ENCODE data around the gene S100A14. TPM values are rescaled to one million over a fixed set of nuclear protein-coding genes. Genes with fewer than 3 reads are reported as not detected.
"Not testable (repeated sequence)": the region's sequence is repeated elsewhere in the genome, so short reads cannot be mapped to it uniquely, and the experiment has no call there.

S100A14 gene
- polyA plus RNA-seq, 4 donors: 17.8 to 28.6 (median 20.7) TPM

DNA sequence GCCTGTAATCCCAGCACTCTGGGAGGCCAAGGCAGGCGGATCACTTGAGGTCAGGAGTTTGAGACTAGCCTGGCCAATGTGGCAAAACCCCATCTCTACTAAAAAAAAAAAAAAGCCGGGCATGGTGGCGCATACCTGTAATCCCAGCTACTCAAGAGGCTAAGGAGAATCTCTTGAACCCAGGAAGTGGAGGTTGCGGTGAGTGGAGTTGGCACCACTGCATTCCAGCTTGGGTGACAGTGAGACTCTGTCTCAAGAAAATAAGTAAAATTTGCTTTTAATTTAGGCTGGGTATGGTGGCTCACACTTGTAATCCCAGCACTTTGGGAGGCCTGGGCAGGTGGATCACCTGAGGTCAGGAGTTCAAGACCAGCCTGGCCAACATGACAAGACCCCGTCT, 24.1 kb upstream of the S100A14 start:
- not testable (repeated sequence) for DNase-seq (ENCODE audit: low read depth in 4 of 4, low spot score in 3 of 4)

DNA sequence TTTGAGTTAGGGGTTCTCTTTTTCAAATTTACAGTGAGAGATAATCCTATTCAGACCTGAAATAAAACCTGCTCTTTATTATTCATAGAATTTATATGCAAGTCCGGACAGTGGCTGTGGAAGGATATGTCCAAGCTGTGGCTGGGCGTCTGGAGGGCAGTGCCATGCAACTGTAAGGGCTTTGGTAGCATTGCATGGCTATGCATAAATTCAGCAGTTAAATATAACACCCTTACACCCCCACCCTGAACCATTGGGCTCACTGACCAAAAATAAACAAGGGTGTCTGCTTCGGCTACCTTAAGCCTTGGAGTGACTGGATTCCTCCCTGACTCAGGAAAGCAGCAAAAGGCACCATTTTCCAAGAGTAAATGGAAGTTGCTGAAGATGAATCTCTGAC, 23.2 kb upstream of the S100A14 start:
- DNase-seq (ENCODE audit: low read depth in 4 of 4, low spot score in 3 of 4): no peak

DNA sequence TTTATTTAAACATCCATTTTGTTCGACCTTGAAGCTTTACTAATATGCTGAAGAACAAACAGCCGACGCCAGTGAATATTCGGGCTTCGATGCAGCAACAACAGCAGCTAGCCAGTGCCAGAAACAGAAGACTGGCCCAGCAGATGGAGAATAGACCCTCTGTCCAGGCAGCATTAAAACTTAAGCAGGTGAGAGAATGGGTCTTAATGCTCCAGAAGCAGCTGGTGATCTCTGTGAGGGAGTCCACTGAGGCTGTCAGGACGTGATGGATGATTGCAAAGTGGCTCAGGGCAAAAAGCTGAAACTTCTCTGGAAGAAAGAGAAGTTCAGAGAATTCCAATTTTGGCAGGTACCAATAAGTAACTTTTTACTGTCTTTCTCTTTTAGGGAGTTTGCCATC, 22.1 kb upstream of the S100A14 start:
- DNase-seq (ENCODE audit: low read depth in 4 of 4, low spot score in 3 of 4): no peak

- no peak for DNase-seq (ENCODE audit: low read depth in 4 of 4, low spot score in 3 of 4)
Observed at GRCh38 chr1:153636312-153636711, 20.2 kb upstream of the S100A14 start.

DNA sequence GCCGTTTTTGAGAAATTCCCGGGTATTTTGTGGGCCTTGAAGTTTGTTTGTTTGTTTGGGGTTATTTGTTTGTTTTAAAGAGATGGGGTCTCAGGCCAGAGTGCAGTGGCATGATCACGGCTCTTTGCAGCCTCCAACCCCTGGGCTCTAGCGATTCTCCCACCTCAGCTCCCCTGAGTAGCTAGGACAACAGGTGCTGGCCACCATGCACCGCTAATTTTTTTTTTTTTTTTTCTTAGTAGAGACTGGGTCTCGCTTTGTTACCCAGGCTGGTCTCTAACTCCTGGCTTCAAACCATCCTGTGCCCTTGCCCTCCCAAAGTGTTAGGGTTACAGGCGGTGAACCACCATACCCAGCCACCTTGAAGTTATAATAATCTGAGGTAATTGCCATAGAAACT, 19.7 kb upstream of the S100A14 start:
- DNase-seq (ENCODE audit: low read depth in 4 of 4, low spot score in 3 of 4): no peak

DNA sequence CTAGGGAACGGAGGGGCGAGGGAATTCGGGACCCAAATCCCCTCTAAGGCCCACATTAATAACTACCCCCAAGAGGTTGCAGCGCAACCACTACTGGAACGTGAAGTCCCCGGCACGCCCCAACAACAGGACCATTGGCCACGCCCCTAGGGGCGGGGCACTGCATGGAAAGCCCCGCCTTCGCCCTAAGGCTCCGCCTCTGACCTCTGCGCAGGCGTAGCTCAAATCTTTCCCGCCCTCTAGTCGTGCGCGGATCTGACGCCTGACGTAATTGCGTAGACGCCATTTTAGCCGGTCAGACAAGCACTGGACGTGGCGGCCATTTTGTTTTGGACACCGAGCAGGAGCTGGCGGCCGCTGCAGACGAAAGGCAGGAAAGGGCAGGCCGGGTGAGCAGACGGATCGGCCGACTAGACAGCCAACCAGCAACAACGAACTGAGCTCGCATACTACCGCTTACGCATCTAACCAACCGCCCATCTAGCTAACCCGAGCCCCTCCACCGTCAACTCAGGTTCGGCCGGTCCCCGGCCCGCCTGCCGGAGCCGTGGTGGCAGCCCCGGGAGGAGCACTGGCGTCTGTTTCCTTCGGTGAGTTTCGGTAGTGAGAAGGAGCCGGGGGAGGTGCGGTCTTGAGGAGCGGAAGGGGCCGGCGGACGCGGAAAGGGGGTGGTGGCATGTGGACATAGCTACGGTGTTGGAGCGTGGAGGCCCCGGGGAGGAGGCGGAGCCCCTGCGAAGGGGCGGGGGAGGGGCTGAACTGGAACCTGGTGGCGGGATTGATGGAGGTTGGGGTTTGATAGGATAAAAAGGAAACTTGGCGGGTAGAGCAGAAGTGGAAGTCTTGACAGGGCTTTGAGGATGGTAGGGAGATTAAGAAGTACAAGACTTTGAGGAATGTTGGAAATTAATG, 17.9 kb upstream of the S100A14 start, which contains the start of gene CHTOP:
Gene CHTOP, plus strand, starts transcription at position 313 of the 912 bp plus-strand sequence. CDS start 2,523 bp downstream, outside the sequence.
- DNase-seq (ENCODE audit: low read depth in 4 of 4, low spot score in 3 of 4): peak; percentile 96 to 99 (median 98)

DNA sequence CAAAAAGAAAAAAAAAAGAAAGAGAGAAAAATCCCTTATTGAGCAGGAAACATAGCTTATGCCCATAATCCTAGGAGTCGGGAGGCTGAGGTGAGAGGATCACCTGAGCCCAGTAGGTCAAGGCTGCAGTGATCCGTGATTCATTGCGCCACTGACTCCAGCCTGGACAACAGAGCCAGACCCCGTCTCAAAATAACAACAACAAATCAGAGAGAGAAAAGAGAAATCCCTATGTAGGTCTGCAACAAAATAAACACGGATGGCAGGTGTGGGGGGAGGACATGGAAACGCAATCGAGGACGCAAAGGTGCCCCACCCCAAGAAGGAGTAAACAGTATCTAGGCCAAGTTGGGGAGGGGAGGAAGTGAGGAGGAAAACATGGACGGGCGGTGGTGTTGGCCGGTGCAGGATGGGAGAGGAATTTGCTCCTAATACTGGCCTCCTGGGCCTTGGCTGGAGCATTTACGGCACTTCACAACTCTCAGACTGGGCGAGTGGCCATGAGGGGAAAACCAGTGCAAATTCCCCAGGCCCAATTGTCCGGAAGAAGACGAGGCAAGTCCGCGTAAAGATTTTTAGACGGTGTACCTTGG, 17.1 kb upstream of the S100A14 start:
- no peak for DNase-seq (ENCODE audit: low read depth in 4 of 4, low spot score in 3 of 4)

DNA sequence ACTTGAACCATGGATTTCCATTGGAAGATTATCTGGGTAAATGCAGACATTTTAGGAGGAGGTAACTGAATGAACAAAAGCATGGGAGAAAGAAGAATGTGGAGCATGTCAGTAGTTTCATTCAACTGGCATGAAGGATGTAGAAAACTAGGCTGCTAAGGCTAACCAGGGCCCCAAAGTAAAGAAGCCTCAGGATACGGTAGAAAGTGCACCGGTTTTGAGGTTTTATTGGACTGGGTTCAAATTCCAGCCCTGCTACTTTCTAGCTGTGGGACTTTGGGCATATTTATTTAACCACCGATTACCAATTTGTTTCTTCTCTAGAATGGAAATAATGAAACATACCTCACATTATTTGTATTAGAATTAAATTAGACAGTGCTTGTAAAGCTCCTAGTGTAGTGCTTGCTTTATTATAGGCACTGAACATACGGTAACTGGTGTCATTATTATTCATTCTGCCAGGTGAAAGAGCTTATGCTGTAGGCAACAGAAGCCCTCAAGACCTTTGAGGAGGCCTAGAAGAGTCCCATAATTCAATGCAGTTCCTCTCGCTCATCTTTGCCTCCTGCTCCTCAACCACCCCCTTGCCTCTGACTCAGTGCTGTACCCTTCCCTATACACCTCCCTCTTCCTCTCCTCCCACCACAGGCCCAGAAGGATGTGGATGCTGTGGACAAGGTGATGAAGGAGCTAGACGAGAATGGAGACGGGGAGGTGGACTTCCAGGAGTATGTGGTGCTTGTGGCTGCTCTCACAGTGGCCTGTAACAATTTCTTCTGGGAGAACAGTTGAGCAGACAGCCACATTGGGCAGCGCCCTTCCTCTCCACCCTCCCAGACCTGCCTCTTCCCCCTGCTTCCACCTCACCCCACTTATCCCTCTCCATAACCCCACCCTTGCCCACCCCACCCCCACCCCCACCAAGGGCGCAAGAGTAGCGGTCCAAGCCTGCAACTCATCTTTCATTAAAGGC, 15.2 kb upstream of the S100A14 start:
- DNase-seq (ENCODE audit: low read depth in 4 of 4, low spot score in 3 of 4): no peak

GRCh38 chr1:153630384-153630783, 14.3 kb upstream of the S100A14 start:
- DNase-seq (ENCODE audit: low read depth in 4 of 4, low spot score in 3 of 4): no peak

DNA sequence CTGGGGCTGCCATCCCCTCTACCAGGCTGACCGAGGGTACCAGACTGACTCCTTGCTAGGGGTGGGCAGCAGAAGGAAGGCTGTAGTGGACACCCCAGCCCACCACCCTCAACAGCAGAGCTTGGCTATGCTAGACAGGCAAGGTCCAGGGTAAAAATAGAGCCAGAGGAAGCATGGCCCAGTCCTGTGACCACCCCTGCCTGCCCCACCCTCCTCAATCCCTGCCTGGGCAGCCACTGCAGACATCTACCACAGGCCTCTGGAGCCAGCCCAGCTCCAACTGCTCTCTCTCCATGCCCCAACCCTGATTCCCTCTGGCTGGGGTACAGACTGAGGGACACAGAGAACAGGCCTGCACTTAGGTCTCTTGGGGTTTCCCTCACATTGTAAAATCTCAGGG, 13.8 kb upstream of the S100A14 start:
- DNase-seq (ENCODE audit: low read depth in 4 of 4, low spot score in 3 of 4): no peak

DNA sequence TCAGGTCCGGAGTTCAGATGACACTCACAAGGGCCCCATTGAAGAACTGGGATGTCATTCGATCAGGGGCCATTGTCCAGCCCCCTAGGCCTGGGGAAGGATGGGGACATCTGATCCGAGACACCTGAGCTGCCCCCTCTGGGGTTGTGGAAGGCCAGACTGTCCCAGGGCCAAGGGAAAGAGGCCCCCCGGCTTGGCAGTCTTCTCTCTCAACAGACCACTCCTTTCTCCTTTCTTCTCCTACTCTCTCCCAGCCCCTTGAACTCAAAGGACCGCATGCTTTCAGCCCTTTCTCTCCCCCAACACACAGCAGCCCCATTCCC, 13.2 kb upstream of the S100A14 start:
- no peak for DNase-seq (ENCODE audit: low read depth in 4 of 4, low spot score in 3 of 4)

GRCh38 chr1:153628638-153629342, 12.7 kb upstream of the S100A14 start:
- no peak for DNase-seq (ENCODE audit: low read depth in 4 of 4, low spot score in 3 of 4)

DNA sequence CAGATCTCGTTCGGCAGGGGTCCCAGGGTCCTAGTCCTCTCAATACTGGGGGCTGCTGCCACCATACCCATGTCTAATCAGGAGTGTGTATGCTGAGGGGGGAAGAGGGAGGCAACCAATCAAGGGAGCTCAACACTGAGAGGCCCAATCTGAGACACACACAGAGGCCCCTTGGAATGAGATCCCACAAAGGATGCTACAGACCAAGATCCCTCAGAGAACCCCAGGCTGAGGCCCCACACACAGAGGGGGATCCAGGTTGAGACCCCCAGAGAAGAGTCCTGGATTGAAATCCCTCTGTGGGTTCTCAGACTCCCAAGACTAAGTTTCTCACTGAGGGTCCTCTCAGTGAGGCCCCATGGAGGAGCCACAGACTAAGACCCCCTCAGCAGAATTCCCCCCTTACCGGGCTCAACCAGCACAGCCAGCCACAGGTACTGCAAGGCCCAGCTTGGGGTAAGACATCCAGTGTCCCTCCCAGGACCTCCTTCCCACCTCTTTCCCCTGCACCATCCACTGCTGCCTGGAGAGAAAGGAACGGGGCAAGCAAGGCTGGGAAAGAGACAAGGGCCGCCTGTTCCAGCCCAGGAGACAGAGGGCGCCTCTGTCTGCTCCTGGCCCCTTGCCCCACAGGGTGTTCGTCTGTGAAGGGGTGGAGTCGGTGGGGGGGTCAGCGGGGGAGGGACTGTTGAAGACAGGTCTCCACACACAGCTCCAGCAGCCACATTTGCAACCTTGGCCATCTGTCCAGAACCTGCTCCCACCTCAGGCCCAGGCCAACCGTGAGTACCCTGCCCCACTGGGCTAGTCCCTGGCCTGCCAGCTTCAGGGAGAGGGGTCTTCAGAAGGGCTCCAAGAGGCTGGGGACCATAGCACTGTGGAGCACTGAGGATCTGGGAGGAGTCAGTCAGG, 11.8 kb upstream of the S100A14 start, which contains the start of gene S100A1:
Gene S100A1, plus strand, starts transcription at position 720 of the 912 bp plus-strand sequence. CDS start 2,088 bp downstream, outside the sequence.
- no peak for DNase-seq (ENCODE audit: low read depth in 4 of 4, low spot score in 3 of 4)

DNA sequence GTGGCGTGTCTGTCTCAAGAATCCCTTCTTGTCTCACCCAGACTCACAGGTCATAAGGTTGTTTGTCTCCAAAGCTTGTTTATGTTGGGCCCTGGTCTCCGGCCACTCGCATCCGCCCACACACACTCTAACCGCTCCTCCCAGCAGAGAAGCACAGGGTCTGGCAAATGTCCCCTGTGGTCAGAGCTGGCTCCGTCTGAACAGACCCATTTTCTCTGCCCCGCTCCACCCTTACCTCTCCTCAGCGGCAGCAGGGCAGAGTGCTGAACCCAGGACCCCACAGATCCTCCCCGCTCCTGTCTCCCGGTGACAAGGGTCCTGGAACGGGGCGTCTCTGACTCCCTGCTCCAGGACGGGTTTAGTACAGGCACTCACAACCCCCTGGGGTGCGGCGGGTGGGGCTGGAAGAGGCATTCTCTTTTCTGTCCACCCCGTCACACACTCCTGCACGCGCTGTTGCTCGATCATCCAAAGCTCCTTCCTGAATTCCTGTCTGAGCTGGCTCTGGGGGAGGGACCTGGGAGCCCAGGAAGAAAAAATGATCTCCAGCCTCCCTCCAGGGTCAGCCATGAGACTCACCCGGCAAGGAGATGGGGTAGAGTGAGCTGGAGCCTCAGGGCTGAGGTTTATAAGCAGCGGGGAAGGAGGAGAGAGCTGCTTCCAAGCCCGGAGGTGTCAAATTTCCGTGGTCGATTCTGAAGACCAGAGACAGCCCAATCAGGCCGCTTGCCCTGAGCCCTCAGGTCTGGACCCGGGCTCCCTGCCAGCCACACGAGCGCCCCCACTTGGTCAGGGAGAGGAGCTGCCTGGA, 11.0 kb upstream of the S100A14 start, which contains the start of gene S100A13:
Gene S100A13, minus strand, starts transcription at position 602 of the 811 bp plus-strand sequence. CDS start 1,033 bp downstream, outside the sequence.
- peak; percentile 71 to 77 (median 74) for DNase-seq (ENCODE audit: low read depth in 4 of 4, low spot score in 3 of 4)

GRCh38 chr1:153626477-153626903, 10.4 kb upstream of the S100A14 start:
- DNase-seq (ENCODE audit: low read depth in 4 of 4, low spot score in 3 of 4): no peak

GRCh38 chr1:153624965-153625611, 9.0 kb upstream of the S100A14 start:
- no peak for DNase-seq (ENCODE audit: low read depth in 4 of 4, low spot score in 3 of 4)

DNA sequence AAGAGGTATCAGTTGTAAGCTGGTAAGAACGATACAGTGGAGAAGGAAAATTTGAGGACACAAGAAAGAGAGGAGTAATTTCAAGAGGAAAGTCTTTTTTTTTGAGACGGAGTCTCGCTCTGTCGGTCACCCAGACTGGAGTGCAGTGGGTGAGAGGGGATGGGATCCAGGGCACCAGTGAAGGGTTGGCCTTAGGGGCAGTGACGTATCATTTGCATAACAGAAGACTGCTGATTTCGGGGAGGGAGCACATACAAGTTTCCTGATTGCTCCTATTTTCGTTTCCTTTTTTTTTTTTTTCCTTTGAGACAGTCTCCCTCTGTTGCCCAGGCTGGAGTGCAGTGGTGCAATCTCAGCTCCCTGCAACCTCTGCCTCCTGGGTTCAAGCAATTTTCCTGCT, 7.0 kb upstream of the S100A14 start:
- DNase-seq (ENCODE audit: low read depth in 4 of 4, low spot score in 3 of 4): no peak

GRCh38 chr1:153619171-153619570, 3.0 kb upstream of the S100A14 start:
- no peak for DNase-seq (ENCODE audit: low read depth in 4 of 4, low spot score in 3 of 4)

Measured in right renal pelvis (tissue), 4 donors.